ENCODE results near the gene PLEKHA5.
"Not testable (repeated sequence)": the region's sequence is repeated elsewhere in the genome, so short reads cannot be mapped to it uniquely, and the experiment has no call there.

Gene PLEKHA5

GRCh38 chr12:19351346-19351745, 221.8 kb downstream of the PLEKHA5 start:
- DNase-seq = no peak

GRCh38 chr12:19369691-19370148, 240.2 kb downstream of the PLEKHA5 start:
- no peak for DNase-seq

DNA sequence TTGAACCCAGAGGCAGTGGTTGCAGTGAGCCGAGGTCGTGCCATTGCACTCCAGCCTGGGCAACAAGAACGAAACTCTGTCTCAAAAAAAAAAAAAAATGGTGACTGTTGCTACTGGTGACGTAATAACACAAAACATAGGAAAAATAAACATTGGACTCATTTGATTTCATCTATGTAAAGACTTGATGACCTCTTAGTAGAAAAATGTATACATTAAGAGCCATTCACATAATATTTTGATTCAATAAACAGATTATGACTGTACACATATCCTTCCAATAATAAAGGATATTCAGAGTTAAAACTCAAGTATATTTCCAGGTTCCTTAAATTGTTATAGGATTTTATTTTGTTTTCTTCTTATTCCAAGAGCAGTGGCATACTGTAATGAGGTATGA, 244.1 kb downstream of the PLEKHA5 start:
- DNase-seq = no peak

DNA sequence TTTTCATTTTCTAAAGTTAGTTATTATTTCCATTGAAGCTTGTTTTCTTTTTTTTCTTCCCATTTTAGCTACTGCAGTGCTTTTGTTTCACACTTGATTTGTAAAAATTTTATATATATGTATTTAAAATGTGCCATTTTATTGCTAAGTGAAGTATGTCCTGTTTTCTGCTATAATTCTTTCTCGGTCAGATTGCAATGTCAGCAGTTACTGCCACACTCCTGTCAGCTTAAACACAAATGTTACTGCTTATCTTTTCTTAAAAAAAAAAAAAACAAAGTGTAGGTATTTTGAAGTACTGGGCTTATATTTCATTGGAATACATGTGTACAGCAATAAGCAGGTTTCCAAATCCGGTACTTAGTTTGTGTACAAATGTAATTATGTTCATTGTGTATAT, 246.4 kb downstream of the PLEKHA5 start:
- no peak for DNase-seq

GRCh38 chr12:19376691-19377090, 247.2 kb downstream of the PLEKHA5 start:
- DNase-seq = no peak

DNA sequence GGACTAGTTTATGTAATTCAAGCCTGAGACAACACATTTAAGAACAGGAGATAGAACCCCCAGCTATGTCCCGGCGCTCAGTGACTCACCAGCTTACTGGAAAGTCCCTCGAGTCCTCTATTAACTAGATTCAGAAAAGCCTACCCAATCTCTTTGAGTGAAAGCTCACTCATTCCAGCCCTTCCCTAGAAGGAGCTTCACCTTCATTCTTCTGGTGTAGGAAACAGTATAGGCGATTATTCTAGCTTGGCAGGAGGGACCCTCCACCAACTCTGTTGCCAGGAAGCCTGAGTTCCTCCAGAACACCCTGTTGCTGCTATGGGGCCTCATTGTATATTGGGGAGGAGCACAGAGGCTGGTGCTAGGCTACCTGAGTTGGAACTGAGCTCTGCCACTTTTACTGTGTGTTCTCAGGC, 252.6 kb downstream of the PLEKHA5 start:
- no peak for DNase-seq

GRCh38 chr12:19382563-19382962, 253.0 kb downstream of the PLEKHA5 start:
- no peak for DNase-seq

- DNase-seq = no peak
Observed at GRCh38 chr12:19387161-19387560, 257.6 kb downstream of the PLEKHA5 start.

DNA sequence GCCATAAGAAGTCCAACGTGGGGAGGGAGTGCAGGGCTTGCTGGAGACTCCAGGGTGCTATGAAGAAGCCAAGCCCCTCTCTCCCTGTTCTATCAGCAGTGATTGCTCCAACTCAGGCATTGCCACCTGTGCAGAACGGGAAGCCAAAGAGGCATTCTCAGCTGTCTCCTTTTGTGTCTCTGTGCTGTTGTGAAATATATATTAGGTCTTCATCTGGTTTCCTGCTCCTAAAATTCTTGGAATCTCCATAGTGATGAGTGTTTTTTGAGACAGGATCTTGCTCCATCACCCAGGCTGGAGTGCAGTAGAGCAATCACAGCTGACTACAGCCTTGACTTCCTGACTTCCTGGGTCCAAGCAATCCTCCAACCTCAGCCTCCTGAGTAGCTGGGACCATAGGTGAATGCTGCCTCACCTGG, 258.6 kb downstream of the PLEKHA5 start:
- DNase-seq = no peak

- no peak for DNase-seq
Observed at GRCh38 chr12:19390051-19390598, 260.6 kb downstream of the PLEKHA5 start.

DNA sequence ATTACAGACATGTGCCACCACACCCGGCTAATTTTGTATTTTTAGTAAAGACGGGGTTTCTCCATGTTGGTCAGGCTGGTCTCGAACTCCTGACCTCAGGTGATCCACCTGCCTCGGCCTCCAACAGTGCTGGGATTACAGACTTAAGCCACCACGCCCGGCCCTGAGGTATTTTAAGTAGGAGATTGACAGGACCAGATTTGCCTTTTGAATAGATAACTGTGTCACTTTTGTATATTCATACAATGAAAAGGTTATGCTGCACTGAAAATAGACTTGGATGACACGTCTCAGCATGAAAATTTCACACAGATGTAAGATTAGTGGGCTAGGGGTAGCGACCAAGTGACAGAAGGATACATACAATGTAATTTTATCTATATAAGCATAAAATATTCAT, 263.1 kb downstream of the PLEKHA5 start:
- not testable (repeated sequence) for DNase-seq

- DNase-seq = no peak
Observed at GRCh38 chr12:19394385-19394784, 264.9 kb downstream of the PLEKHA5 start.

- DNase-seq = no peak
Observed at GRCh38 chr12:19397534-19397933, 268.0 kb downstream of the PLEKHA5 start.

DNA sequence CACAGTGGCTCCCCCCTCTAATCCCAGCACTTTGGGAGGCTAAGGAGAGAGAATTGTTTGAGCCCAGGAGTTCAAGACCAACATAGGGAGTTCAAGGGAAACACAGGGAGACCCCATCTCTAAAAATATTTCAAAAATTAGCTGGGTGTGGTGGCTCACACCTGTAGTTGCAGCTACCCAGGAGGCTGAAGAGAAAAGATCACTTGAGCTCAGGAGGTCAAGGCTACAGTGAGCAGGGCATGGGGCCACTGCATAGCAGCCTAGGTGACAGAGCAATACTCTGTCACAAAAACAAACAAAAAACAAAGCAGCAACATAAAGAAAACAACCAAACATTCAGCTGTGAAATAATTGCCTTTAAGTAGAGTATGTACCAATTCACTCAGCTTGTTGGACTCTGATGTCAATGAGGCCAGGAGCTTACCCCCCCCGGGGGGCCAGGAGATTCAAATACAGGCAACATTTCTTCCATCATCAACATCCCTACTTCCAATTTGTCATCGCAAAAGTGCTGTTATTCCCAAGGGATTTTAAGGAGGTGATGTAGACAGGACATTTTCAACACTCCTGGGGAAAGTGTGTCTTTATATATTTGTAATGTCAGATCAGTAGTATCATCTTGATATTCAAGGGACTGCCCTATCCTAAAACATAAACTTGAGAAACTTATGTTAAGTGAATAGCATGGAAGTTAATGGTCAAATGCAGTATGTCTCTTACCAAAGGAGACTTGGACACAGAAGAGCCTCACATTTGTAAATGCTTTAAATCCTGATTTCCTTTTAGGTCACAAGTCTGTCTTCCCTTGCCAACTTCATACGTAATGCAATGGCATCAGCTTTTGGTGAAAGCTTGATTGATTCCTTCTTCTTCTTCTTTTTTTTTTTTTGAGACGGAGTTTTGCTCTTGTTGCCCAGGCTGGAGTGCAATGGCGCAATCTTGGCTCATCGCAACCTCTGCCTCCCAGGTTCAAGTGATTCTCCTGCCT, 269.1 kb downstream of the PLEKHA5 start:
- DNase-seq = no peak

- not testable (repeated sequence) for DNase-seq
Observed at GRCh38 chr12:19400649-19401285, 271.2 kb downstream of the PLEKHA5 start.

DNA sequence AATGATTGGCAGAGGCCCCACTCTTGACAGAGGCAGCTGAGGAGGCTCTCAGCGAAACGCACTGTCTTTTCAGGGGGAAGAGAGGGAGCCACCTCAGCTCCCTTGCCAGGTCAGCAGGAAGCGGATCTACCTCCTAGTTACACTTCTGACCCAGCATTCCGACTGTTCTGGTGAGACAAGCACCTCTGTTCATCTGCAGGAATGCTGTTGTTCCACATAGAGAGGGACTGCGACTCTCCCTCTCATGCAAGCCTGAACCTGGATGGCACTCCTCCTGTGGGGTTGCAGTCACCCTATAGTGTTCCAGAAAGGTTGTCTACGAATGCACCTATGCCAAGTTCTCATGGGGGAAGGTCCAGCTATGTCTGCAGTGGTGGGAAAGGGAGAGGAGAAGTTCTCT, 272.7 kb downstream of the PLEKHA5 start:
- no peak for DNase-seq

DNA sequence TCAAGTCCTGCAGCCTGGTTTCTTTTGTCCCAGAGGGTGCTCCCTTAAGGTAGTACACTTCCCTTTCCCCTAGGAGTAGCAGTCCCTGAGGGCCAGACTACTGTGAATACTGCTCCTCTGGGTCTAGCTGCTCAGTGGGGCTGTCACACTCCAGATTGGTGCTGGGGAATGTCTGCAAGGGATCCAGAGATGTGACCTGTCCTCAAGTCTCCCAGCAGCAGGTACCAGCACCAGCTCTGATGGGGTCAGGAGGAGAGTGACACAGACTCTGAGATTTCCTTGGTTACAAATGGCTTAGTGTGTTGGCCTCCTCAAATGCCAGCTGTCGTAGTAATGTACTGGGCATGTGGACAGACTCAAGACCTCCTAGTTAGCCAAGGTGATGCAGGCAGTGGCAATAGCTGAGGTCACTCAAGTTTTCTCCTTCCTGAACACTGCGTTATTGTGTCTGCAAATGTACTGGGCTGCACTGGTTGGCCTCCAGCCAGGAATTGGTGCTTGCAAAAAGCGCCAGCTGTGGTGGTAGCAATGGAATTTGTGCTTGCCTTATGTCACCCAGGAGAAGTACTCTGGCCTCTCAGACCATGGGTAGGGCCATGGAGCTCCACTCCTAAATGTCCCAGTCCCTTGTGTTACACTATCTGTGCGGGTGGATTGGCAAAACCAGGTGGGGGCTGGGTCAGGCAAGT, 273.4 kb downstream of the PLEKHA5 start:
- peak; percentile 15 for DNase-seq

- no peak for DNase-seq
Observed at GRCh38 chr12:19404242-19404880, 274.8 kb downstream of the PLEKHA5 start.

DNA sequence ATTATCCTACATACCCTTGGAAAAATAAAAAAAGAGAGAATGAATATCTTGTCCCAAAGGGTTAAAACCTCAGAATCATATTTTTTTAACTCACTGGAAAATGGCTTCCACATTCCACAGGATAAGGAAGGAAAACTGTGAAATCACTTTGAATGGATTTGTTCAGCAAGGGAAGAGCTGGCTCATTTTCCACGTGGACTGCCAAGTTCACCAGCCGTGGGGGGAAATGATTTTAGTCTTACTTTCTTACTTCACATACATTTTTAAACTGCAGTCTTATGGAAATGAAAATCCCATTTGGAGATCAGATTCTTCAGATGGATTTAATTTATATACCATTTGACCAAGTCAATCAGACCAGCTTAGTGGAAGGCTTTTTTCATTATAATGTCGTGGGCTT, 279.8 kb downstream of the PLEKHA5 start:
- DNase-seq = no peak

GRCh38 chr12:19410211-19410610, 280.7 kb downstream of the PLEKHA5 start:
- DNase-seq = no peak

- no peak for DNase-seq
Observed at GRCh38 chr12:19410629-19411185, 281.2 kb downstream of the PLEKHA5 start.
